ENCODE data around the gene ZNF776.
A peak's percentile ranks its signal among the peaks of the same experiment; 100 is the strongest.
"Not testable (repeated sequence)": the region's sequence is repeated elsewhere in the genome, so short reads cannot be mapped to it uniquely, and the experiment has no call there.

Gene ZNF776

DNA sequence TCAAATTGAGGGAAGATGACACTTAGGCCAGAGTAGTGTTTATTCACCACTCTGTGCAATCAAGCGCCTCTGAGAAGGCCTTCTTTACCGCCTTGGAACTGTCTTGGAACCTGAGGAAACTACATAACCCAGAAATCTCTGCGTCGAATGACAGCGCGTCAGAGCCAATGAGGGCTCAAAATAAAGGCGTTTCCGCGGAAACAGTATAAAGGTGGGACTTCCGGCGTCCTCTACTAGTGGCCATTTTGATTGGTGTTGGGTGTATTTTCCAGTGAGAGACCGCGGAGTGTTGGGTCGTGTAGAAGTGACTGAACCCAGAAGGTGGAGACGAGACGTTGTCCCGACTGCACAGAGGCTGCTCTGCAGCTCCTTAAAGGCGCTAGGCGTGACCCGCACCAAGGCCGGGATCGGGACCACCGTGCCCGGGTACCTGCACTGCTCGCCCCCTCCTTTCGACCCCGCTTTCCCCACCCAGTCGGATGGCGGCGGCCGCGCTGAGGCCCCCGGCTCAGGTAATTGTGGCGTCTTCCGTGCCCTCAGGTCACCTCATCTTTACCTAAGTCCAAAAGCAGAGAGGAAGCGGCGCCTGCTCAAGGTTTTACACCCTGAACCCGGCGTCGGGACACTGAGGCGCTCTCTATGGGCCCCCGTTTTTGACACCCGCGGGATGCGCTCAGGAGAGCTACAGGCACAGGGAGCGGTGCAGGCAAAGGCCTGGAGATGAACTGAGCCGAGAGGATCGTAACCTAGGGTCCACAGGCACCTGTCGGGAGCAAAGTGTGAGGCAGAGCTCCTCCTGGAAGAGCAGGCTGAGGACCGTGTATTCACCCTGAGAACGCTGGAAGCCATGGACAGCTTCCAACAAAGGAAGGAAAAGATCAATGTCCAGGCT lies at the start of gene ZNF776:
Gene ZNF776, plus strand, starts transcription at position 236 of the 892 bp plus-strand sequence. Its CDS starts 244 bp downstream, at position 480.
- DNase-seq: peak; percentile 93

DNA sequence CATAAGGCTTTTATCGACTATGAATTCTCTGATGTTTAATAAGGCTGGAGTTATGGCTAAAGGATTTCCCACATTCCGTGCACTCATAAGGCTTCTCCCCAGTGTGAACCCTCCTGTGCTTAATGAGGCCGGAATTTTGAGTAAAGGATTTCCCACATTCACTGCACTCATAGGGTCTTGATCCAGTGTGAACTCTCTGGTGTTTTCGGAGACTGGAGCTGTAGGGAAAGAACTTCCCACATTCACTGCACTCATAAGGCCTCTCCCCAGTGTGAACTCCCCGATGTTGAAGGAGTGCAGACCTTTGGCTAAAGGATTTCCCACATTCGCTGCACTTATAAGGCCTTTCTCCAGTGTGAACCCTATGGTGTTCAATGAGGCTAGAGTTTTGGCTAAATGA lies 45.0 kb upstream of the ZNF776 start:
- no peak for DNase-seq

GRCh38 chr19:57706346-57706745 lies 40.3 kb upstream of the ZNF776 start:
- DNase-seq: no peak

DNA sequence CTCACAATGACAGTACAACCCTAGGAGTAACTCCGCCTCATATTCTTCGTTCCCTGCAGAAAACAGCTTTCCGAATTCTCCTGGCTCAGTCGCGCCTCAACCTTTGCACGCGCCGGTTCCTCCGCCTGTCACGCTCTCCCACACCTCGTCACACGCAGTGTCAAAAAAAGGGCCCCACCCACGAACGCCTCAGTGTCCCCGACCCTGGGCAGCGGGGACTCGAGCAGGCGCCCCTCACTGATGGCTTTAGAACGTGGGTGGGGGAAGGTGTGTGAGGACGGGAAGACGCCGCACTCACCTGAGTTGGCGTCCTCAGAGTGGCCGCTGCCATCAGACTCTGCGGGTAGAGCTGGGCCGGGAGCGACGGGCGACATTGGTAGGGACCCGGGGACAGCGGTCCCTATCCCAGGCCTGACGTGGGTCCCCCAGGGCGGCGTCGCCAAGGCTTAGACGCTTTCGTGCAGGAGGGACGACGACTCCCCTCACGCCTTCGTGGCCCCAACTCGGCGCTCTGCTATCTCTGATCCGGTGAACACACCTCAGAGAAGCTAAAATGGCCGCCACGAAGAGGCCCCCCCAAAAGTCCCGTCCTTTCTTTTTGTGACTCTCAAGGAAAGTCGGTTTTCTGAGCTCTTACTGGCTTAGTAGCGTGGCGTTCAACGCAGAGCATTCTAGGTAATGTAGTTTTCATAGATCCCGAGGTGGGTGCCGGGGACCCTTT lies 37.8 kb upstream of the ZNF776 start, which contains the start of gene ZNF154:
Gene ZNF154, minus strand, starts transcription at position 564 of the 721 bp plus-strand sequence. Its CDS starts 233 bp downstream, at position 331.
- peak; percentile 65 for DNase-seq

DNA sequence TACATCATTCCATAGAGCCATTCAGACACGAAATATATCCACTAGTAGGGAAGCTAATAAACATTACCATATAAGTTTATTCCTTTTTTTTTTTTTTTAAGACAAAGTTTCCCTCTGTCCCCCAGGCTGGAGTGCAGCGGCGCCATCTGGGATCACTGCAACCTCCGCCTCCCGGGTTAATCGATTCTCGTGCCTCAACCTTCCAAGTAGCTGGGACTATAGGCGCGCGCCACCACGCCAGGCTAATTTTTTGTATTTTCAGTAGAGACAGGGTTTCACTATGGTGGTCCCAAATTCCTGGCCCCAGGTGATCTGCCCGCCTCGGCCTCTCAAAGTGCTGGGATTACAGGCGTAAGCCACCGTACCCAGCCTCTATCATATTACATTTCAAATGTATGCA lies 37.0 kb upstream of the ZNF776 start:
- no peak for DNase-seq

DNA sequence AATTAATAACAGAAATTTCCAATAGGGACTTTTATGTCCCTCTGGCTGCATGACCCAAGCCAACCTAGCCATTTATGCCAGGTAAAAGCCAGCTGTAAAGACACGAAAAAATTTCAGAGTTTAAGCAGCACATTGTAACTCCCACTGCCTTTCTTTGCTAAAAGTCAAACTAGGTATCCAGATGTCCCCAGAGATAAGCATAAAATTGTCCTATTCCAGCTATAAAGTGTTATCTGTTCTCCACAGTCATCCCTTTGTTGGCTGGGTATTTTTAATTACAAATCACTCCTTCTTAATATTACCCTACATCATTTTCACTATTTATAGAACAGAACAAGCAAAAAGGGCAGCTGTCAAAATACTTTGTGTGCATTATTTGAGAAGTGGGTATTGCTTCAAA lies 34.4 kb upstream of the ZNF776 start:
- no peak for DNase-seq

DNA sequence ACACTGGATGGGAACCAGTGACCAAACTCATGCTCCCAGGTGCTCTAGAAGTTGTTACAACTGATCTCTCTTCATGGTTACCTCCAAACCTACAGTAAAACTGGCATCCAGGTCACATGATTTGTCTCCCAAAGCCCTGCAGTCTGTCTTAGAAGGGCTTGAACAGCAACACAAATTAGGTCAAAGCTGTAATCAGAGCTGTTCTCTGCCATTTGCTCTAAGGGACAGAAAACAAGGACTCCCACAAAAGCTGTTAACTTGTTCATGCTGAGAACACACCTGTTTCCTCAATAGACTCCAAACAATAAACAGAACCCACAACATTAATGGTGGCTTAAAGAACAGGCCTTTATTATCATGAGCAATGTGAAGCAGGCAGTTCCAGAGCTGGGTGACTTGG lies 27.2 kb upstream of the ZNF776 start:
- DNase-seq: no peak

DNA sequence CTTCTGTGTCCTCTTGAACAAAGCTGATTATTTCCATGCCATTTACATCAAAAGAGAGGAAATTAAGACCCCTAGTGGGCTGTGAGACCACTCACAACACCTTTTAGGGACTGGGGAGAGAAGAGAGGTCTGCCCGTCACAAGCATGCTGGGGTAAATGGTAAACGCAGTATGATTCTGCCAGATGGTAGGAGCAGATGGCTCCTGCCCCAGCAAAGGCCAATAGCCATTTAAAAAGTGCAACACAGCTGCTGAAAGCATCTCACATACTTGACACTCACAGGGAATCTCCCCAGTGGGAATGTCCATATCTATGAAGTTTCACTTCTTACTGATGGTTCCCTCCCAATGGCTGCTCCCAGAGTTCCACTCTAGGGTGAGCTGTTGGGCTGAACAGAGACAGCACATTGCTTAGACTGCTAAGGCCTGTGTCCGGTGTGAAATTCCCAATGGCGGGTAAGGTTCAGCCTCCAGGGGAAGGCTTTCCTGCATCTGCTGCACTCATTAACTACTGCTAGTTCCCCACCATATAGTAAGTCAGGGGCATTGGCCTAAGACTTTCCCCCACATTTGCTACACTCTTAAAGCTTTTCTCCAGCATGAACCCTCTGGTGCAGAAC lies 26.6 kb upstream of the ZNF776 start:
- no peak for DNase-seq

- no peak for DNase-seq
Measured at GRCh38 chr19:57720878-57721277, 25.7 kb upstream of the ZNF776 start.

DNA sequence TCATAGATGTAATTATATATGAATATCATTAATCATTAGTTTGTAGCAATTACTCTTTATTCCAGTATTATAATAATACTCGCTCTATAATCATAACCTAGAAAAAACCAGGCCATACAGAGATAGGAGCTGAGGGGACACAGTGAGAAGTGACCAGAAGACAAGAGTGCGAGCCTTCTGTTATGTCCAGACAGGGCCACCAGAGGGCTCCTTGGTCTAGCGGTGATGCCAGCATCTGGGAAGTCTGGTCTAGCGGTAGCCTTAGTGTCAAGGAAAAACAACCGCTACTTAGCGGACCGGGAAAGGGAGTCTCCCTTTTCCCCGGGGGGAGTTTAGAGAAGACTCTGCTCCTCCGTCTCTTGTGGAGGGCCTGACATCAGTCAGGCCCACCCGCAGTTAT lies 8.3 kb upstream of the ZNF776 start:
- DNase-seq: peak; percentile 76

DNA sequence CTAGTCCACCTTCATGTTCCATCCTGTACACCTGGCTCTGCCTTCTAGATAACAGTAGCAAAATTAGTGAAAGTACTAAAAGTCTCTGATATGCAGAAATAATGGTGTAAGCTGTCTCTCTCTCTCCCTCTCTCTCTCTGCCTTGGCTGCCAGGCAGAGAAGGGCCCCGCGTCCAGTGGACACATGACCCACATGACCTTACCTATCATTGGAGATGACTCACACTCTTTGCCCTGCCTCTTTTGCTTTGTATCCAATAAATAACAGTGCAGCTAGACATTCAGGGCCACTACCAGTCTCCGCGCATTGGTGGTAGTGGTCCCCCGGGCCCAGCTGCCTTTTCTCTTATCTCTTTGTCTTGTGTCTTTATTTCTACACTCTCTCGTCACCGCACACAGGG lies 7.8 kb upstream of the ZNF776 start:
- not testable (repeated sequence) for DNase-seq

GRCh38 chr19:57747472-57747807 lies 825 bp downstream of the ZNF776 start:
- DNase-seq: no peak

- DNase-seq: no peak
Measured at GRCh38 chr19:57748029-57748428, 1.4 kb downstream of the ZNF776 start.

- DNase-seq: no peak
Measured at GRCh38 chr19:57754091-57754673, 7.6 kb downstream of the ZNF776 start.

- no peak for DNase-seq
Measured at GRCh38 chr19:57755031-57755430, 8.4 kb downstream of the ZNF776 start.

- DNase-seq: no peak
Measured at GRCh38 chr19:57757941-57758340, 11.3 kb downstream of the ZNF776 start.

DNA sequence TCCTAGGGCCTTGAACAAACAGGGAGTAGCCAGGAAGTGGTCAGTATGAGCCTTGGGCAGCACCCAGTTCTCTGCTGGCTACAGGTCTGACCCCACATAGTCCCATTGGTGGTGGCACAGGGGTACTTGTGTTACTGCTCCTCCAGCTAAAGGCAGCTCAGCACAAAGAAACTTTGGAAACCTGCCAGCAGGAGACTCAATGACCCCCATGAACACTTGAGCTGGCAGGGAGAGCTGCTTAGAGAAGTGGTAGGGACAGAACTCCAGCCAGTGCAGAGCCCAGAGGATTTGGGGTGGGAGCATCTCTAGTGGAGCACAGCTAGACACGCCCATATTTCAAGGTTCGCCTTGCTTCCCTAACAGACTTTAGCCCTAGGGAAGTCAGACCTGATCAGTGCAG lies 12.5 kb downstream of the ZNF776 start:
- no peak for DNase-seq

GRCh38 chr19:57769345-57770131 lies 22.9 kb downstream of the ZNF776 start, which contains the start of gene ZNF586:
Gene ZNF586 (plus strand): TSS chr19:57769676. CDS start chr19:57769843, 167 bp downstream.
- peak; percentile 96 for DNase-seq

DNA sequence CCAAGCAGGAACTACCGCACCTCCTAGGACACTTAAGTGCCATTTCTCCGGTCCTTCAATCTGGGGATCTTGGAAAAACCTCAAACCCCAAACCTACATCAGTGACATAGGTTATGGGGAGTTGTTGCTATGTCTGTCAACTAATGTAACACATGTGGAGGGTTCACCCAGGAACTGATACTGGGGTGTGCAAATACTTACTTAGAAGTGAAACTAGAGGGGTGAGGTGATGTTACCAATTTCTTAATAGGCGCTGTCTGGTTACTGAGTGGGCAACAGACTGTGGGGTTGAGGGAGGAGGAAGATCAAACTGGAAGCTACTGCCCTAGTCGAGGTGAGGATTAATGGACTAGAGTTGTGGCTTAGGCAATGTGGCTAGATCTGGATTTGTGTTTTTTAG lies 24.8 kb downstream of the ZNF776 start:
- no peak for DNase-seq

DNA sequence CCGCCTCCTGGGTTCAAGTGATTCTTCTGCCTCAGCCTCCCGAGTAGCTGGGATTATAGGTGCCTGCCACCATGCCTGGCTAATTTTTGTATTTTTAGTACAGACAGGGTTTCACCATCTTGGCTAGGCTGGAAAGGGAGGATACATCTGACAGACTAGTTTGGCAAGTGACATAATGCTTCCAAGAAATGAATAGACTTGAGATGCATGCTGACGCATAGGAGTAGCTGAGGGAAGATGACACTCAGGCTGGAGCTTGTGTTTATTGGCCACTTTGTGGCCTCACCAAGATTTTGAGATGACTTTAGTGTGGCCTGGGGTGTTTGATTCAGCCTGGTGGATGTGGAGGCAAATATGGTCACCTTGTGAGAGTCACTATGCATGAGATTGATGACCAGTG lies 26.9 kb downstream of the ZNF776 start:
- DNase-seq: no peak

DNA sequence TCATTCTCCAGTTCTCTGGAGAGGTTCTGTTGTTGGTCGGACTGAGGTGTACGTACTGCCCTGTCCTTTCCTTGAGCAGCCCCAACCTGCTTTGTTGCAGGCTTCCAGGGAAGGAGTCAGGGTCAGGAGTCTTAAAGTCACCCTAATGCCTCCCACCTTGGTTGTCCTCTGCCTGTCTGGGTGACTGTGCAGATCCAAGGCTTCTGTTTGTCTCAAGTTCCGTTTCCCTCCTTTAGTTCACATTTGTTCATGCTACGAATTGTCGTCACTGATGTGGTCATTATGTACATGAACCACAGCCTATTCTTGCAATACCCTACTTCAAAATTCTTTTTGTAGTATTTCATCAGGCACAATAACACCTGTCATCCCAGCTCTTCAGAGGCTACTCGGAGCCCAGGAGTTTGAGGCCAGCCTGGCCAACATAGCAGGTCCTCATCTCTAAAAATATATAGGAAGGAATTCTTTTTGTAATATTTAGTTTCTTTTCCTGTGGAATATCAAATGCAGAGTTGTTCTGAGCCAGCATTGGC lies 30.2 kb downstream of the ZNF776 start:
- no peak for DNase-seq

DNA sequence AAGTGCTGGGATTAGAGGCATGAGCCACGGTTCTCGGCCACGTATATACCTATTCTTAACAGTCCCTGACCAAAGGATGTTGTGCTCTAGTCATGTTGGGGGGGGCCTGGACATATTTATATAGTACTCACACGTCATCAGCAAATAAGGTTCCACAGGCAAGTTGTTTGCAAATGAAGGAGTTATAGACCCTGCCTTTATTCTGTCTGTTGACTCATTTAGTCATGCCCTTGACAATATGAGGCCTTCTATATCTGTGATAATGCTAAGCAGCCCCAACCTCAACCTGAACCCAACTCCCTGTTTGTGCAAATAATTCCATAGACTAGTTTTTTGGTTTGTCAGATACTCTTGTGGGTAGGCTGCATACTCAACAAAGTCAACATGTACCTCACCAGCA lies 31.7 kb downstream of the ZNF776 start:
- no peak for DNase-seq

Measured in activated effector memory CD4-positive, alpha-beta T cell treated with anti-CD3 and anti-CD28 coated beads, Interleukin-2, amount 50 U/mL, for 16 hours (primary cell).